GM12878 (cell line): Measurements from ENCODE around the gene KIFC3. TPM values are rescaled to one million over a fixed set of nuclear protein-coding genes. Genes with fewer than 3 reads are reported as not detected.

Experiments
- ATAC-seq: fragments of 200-7000 bp; cut with Tn5 transposase; 3 replicates; pipeline ENCODE4 v1.9.1; 2020; ENCODE audit warnings: mild to moderate bottlenecking, moderate library complexity
- BruUV-seq: library from RNA; stranded (reverse); fragments of 400-500 nt; replicated peaks from 2 replicates; lab custom pipeline; 2021; lab: Mats Ljungman, UMichigan
- CTCF ChIA-PET: fragments of 300-600 bp; sonication (Branson Sonifier 250); formaldehyde crosslinking; extraction: SDS; loops from one replicate; lab custom pipeline; 2021; ENCODE audit warnings: inconsistent platforms; lab: Yijun Ruan, JAX
- POLR2A ChIA-PET: fragments of 350-600 bp; formaldehyde crosslinking; extraction: SDS; loops from one replicate; lab custom pipeline; 2021; ENCODE audit warnings: inconsistent platforms; lab: Charles Lee
- RAD21 ChIA-PET: fragments of 300-600 bp; sonication (Branson Sonifier 250); formaldehyde crosslinking; loops from one replicate; lab custom pipeline; 2023; ENCODE audit warnings: antibody characterized with exemption; ENCODE audit not compliant: unreplicated experiment; lab: Charles Lee
- SMC1A ChIA-PET: fragments of 300-600 bp; sonication (Branson Sonifier 250); formaldehyde crosslinking; loops from one replicate; lab custom pipeline; 2023; ENCODE audit not compliant: unreplicated experiment, uncharacterized antibody; lab: Charles Lee
- DNase-seq: peaks from one replicate; pipeline ENCODE4 v3.0.0-alpha.2; 2011; ENCODE audit warnings: low read depth, low spot score
- FAIRE-seq: peaks from 3 replicates; lab custom pipeline; 2011; peaks lifted over from hg19 to GRCh38; lab: Jason Lieb, UNC
- H2AFZ ChIP-seq: 2 replicates; pipeline ENCODE4 v1.6.0; 2011; ENCODE audit warnings: low read depth, low read length, control low read depth; ENCODE audit not compliant: control insufficient read depth
- H3K27ac ChIP-seq: 2 replicates; pipeline ENCODE4 v1.5.1; 2011; ENCODE audit warnings: control low read depth; ENCODE audit not compliant: control insufficient read depth, insufficient read depth
- H3K27me3 ChIP-seq, 2 experiments: replicated peaks in 1 of 2; 2 replicates each; pipeline versions ENCODE4 v1.6.0 to v1.6.1; 2011; ENCODE audit warnings: low read length in 1 of 2; ENCODE audit not compliant: control insufficient read depth in 2 of 2, insufficient read depth in 2 of 2
- H3K36me3 ChIP-seq, 2 experiments: 2 replicates each; pipeline ENCODE4 v1.5.1; 2011; ENCODE audit warnings: low read length in 1 of 2; ENCODE audit not compliant: control insufficient read depth in 2 of 2, insufficient read depth in 2 of 2
- H3K4me1 ChIP-seq: 2 replicates; pipeline ENCODE4 v1.6.1; 2011; ENCODE audit warnings: mild to moderate bottlenecking, low read length, moderate library complexity, mixed read lengths; ENCODE audit not compliant: control insufficient read depth, insufficient read depth
- H3K4me2 ChIP-seq: 2 replicates; pipeline ENCODE4 v1.6.0; 2011; ENCODE audit warnings: control low read depth; ENCODE audit not compliant: control insufficient read depth, insufficient read depth
- H3K4me3 ChIP-seq: fragments of 200-600 bp; sonication (generic); 2 replicates; pipeline ENCODE4 v1.5.1; 2016
- H3K79me2 ChIP-seq: 2 replicates; pipeline ENCODE4 v1.6.0; 2011; ENCODE audit warnings: low read length; ENCODE audit not compliant: control insufficient read depth, insufficient read depth
- H3K9ac ChIP-seq: 2 replicates; pipeline ENCODE4 v1.8.0; 2011; ENCODE audit warnings: low read length, control low read depth, mixed read lengths; ENCODE audit not compliant: control insufficient read depth, insufficient read depth
- H3K9me3 ChIP-seq: replicated peaks from 3 replicates; pipeline ENCODE4 v1.5.1; 2011; ENCODE audit warnings: mild to moderate bottlenecking, low read length; ENCODE audit not compliant: control insufficient read depth, insufficient read depth
- H4K20me1 ChIP-seq: 2 replicates; pipeline ENCODE4 v1.6.0; 2011; ENCODE audit not compliant: control insufficient read depth, insufficient read depth
- BACH1 ChIP-seq: fragments of 450-650 bp; IDR thresholded peaks from 2 replicates; pipeline ENCODE4 v1.6.1; 2017; ENCODE audit warnings: mild to moderate bottlenecking, borderline replicate concordance
- BRCA1 ChIP-seq: IDR thresholded peaks from 2 replicates; pipeline ENCODE4 v1.6.1; 2011; ENCODE audit warnings: low read depth, low read length, improper control_type of control experiment
- CBX5 ChIP-seq: sonication (generic); IDR thresholded peaks from 2 replicates; pipeline ENCODE4 v1.6.1; 2016; ENCODE audit warnings: low read depth, moderate library complexity, mild to moderate bottlenecking, inconsistent platforms
- CEBPB ChIP-seq, 2 experiments: fragments of 150-350 bp in 1 of 2; IDR thresholded peaks; 2 replicates each; pipeline ENCODE4 v1.6.1; 2012 to 2014; ENCODE audit warnings: low read depth in 2 of 2, low read length in 2 of 2, borderline replicate concordance in 1 of 2, inconsistent platforms in 1 of 2
- CHD1 ChIP-seq: IDR thresholded peaks from 2 replicates; pipeline ENCODE4 v1.6.1; 2012; ENCODE audit warnings: low read depth, low read length, improper control_type of control experiment
- CHD4 ChIP-seq: fragments of 200-600 bp; sonication (generic); IDR thresholded peaks from 2 replicates; pipeline ENCODE4 v1.6.1; 2016; ENCODE audit warnings: mild to moderate bottlenecking
- DPF2 ChIP-seq: fragments of 450-650 bp; IDR thresholded peaks from 2 replicates; pipeline ENCODE4 v1.6.1; 2017; ENCODE audit warnings: mild to moderate bottlenecking
- EP300 ChIP-seq, 2 experiments: fragments of 150-350 bp in 1 of 2; IDR thresholded peaks; 2 replicates each; pipeline ENCODE4 v1.6.1; 2011 to 2012; ENCODE audit warnings: low read depth in 2 of 2, low read length in 2 of 2, borderline replicate concordance in 1 of 2, improper control_type of control experiment in 1 of 2, inconsistent platforms in 1 of 2; ENCODE audit not compliant: control insufficient read depth in 1 of 2
- JUNB ChIP-seq: IDR thresholded peaks from 2 replicates; pipeline ENCODE4 v1.6.1; 2016; ENCODE audit warnings: antibody characterized with exemption, mild to moderate bottlenecking
- KLF5 ChIP-seq: fragments of 450-650 bp; IDR thresholded peaks from 2 replicates; pipeline ENCODE4 v1.6.1; 2014; ENCODE audit warnings: mild to moderate bottlenecking; ENCODE audit not compliant: partially characterized antibody
- MLLT1 ChIP-seq: fragments of 450-650 bp; IDR thresholded peaks from 2 replicates; pipeline ENCODE4 v1.6.1; 2016; ENCODE audit warnings: mild to moderate bottlenecking
- NFIC ChIP-seq: IDR thresholded peaks from 2 replicates; pipeline ENCODE4 v1.6.1; 2012; ENCODE audit warnings: low read depth, mild to moderate bottlenecking, inconsistent platforms, low read length, moderate library complexity
- NR2F1 ChIP-seq: fragments of 450-650 bp; conservative IDR thresholded peaks from 2 replicates; pipeline ENCODE4 v1.6.1; 2017; ENCODE audit warnings: mild to moderate bottlenecking
- USF2 ChIP-seq: IDR thresholded peaks from 2 replicates; pipeline ENCODE4 v1.6.1; 2011; ENCODE audit warnings: low read depth, low read length, improper control_type of control experiment, borderline replicate concordance
- ZSCAN29 ChIP-seq: fragments of 450-650 bp; IDR thresholded peaks from 2 replicates; pipeline ENCODE4 v1.6.1; 2017; ENCODE audit warnings: mild to moderate bottlenecking, moderate library complexity
- ZZZ3 ChIP-seq: IDR thresholded peaks from 2 replicates; pipeline ENCODE4 v1.6.1; 2011; ENCODE audit warnings: low read depth; ENCODE audit not compliant: control insufficient read depth, insufficient read length
- WGBS: methylation state at CpG from one replicate; pipeline ENCODE4 v1.1.6; 2016; ENCODE audit warnings: low lambda C conversion rate; ENCODE audit not compliant: insufficient replicate concordance, insufficient coverage; ENCODE audit errors: missing lambda C conversion rate; 5-methylcytosine and 5-hydroxymethylcytosine counted together
- in situ Hi-C: fragments of 300-500 bp; cut with MboI; formaldehyde crosslinking; loops from 9 replicates; pipeline ENCODE4 v1.14.3; 2018; ENCODE audit warnings: mixed read lengths
- intact Hi-C: fragments of 100-400 bp; cut with micrococcal nuclease; formaldehyde crosslinking; loops from one replicate; pipeline ENCODE4 v1.14.2; 2022; ENCODE audit not compliant: unreplicated experiment
- polyA plus RNA-seq, 11 experiments: library from polyadenylated mRNA; depleted of rRNA in 4 of 11; unstranded in 6 of 11; stranded (reverse) in 5 of 11; fragments of >200 nt; fragmentation: Nextera tagmentation in 4 of 11; fragmentation: Illumina TruSeq in 1 of 11; extraction: Ambion mirVana in 4 of 11; extraction: Trizol in 1 of 11; gene quantifications; 1 replicate in 1 of 11; 2 replicates in 10 of 11; pipeline versions ENCODE4 v1.2.1 to v1.2.3, GENCODE V29; 2011 to 2016; ENCODE audit warnings: inconsistent platforms in 2 of 11, missing spikeins in 2 of 11, low read depth in 1 of 11
- total RNA-seq, 4 experiments: library from RNA; depleted of rRNA in 3 of 4; stranded (reverse); fragments of >200 nt in 3 of 4; fragmentation: Illumina TruSeq in 1 of 4; extraction: Trizol in 1 of 4; gene quantifications; 2 replicates each; pipeline versions ENCODE4 v1.2.1 to v1.2.3, GENCODE V29; 2013 to 2021
- TF ChIP-seq, protein P1 (sequence below): fragments of 450-650 bp; IDR thresholded peaks from 2 replicates; pipeline ENCODE4 v1.6.1; 2017; ENCODE audit warnings: borderline replicate concordance

Gene KIFC3
- total and polyA plus RNA-seq, 10 of the 15 experiments (the other 5 are each of a cell fraction or from before 2014, with no cell fraction given): 0.22 to 1.3 (median 0.26) TPM; not detected in 3

- no peak for ATAC-seq
- H3K4me3 ChIP-seq: no peak overlapping the region
- CTCF ChIA-PET: interaction anchor here (1.1 to 1.6 kb wide), 2 partner anchors 15 to 266 kb away, joined by 3 to 4 read pairs; no protein-coding TSS in a partner anchor
- FAIRE-seq: no peak
- no peak for TF ChIP-seq KLF5
- TF ChIP-seq MLLT1: no peak
- no peak for TF ChIP-seq NFIC
- TF ChIP-seq BRCA1: no peak
- TF ChIP-seq CHD4: no peak
- no peak for TF ChIP-seq ZSCAN29
- TF ChIP-seq CEBPB (IDR thresholded peaks at IDR 0.05; ENCODE audit: borderline replicate concordance in 1 of 2, low read depth in 2 of 2, low read length in 2 of 2): no peak
- TF ChIP-seq DPF2: no peak
- TF ChIP-seq ZZZ3: no peak
- TF ChIP-seq CHD1: no peak
- TF ChIP-seq NR2F1: no peak
- no peak for TF ChIP-seq BACH1
- no peak for TF ChIP-seq EP300 (IDR thresholded peaks at IDR 0.05; ENCODE audit: borderline replicate concordance in 1 of 2, control insufficient read depth in 1 of 2, low read depth in 2 of 2, low read length in 2 of 2)
- no peak for TF ChIP-seq CBX5
- TF ChIP-seq USF2: no peak
- TF ChIP-seq, protein P1, sequence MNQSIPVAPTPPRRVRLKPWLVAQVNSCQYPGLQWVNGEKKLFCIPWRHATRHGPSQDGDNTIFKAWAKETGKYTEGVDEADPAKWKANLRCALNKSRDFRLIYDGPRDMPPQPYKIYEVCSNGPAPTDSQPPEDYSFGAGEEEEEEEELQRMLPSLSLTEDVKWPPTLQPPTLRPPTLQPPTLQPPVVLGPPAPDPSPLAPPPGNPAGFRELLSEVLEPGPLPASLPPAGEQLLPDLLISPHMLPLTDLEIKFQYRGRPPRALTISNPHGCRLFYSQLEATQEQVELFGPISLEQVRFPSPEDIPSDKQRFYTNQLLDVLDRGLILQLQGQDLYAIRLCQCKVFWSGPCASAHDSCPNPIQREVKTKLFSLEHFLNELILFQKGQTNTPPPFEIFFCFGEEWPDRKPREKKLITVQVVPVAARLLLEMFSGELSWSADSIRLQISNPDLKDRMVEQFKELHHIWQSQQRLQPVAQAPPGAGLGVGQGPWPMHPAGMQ: no peak
- no peak for TF ChIP-seq JUNB
- TF ChIP-seq, all 136 proteins: peak for 0
- no peak overlapping the region for H2AFZ ChIP-seq
- no TSS peak for BruUV-seq
- ChIA-PET POLR2A (no interaction called here), RAD21 (interaction anchor here (1.4 kb wide), 1 partner anchor 10 kb away, joined by 6 read pairs; no protein-coding TSS in a partner anchor), SMC1A (no interaction called here)
- in situ Hi-C loops: no loop called here
- H3K4me2 ChIP-seq: no peak overlapping the region
- intact Hi-C loops: no loop called here
- no peaks in the 10 kb centered on the region for H3K4me1 ChIP-seq
- H3K27me3 ChIP-seq: no peaks in the 10 kb centered on the region
- no peaks in the 10 kb centered on the region for H3K79me2 ChIP-seq
- 48% methylated on average over 15 of the region's 15 CpGs for WGBS
- no peak overlapping the region for H3K27ac ChIP-seq
- H3K36me3 ChIP-seq: no peaks in the 10 kb centered on the region
- no peaks in the 10 kb centered on the region for H3K9me3 ChIP-seq
- no peak for DNase-seq
- H4K20me1 ChIP-seq: no peaks in the 10 kb centered on the region
- no peak overlapping the region for H3K9ac ChIP-seq
These were observed 35.5 kb downstream of the KIFC3 start for GRCh38 chr16:57766714-57767348.
